SK-N-SH treated with all-trans-retinoic acid at 6 μM for 48 hours (cell line): ENCODE results near the gene POLK.
"Not testable (repeated sequence)": the region's sequence is repeated elsewhere in the genome, so short reads cannot be mapped to it uniquely, and the experiment has no call there.

Source experiments
- ATAC-seq: fragments of 200-7000 bp; cut with Tn5 transposase; 3 replicates; pipeline ENCODE4 v1.9.1; 2020; ENCODE audit warnings: mild to moderate bottlenecking, moderate library complexity
- ARNTL ChIP-seq: fragments of 450-650 bp; formaldehyde crosslinking; IDR thresholded peaks from 2 replicates; pipeline ENCODE4 v1.5.0; 2020; ENCODE audit warnings: low read depth, mild to moderate bottlenecking, moderate library complexity, borderline replicate concordance
- BACH2 ChIP-seq: fragments of 250-450 bp; sonication (Bioruptor Pico); IDR thresholded peaks from 2 replicates; pipeline ENCODE4 v1.9.0; 2021; ENCODE audit warnings: mild to moderate bottlenecking, borderline replicate concordance
- CSDC2 ChIP-seq: fragments of 250-450 bp; sonication (Bioruptor Pico); IDR thresholded peaks from 2 replicates; pipeline ENCODE4 v1.5.0; 2020; ENCODE audit warnings: mild to moderate bottlenecking, moderate library complexity
- ESRRG ChIP-seq: fragments of 250-450 bp; sonication (Bioruptor Pico); IDR thresholded peaks from 2 replicates; pipeline ENCODE4 v1.6.1; 2021; ENCODE audit warnings: mild to moderate bottlenecking
- GLIS3 ChIP-seq: fragments of 250-450 bp; sonication (Bioruptor Pico); IDR thresholded peaks from 2 replicates; pipeline ENCODE4 v1.5.0; 2020; ENCODE audit warnings: mild to moderate bottlenecking, moderate library complexity
- ISL1 ChIP-seq: fragments of 250-450 bp; sonication (Bioruptor Pico); IDR thresholded peaks from 2 replicates; pipeline ENCODE4 v2.1.2; 2022; ENCODE audit warnings: mild to moderate bottlenecking, moderate library complexity
- PATZ1 ChIP-seq: fragments of 250-450 bp; sonication (Bioruptor Pico); IDR thresholded peaks from 2 replicates; pipeline ENCODE4 v1.8.0; 2020; ENCODE audit warnings: mild to moderate bottlenecking, moderate library complexity, borderline replicate concordance
- PPARA ChIP-seq: fragments of 250-450 bp; sonication (Bioruptor Pico); IDR thresholded peaks from 2 replicates; pipeline ENCODE4 v1.5.0; 2020; ENCODE audit warnings: mild to moderate bottlenecking, borderline replicate concordance
- RARB ChIP-seq: fragments of 250-450 bp; sonication (Bioruptor Pico); IDR thresholded peaks from 2 replicates; pipeline ENCODE4 v1.8.0; 2021; ENCODE audit warnings: mild to moderate bottlenecking, moderate library complexity
- SNAI2 ChIP-seq: fragments of 250-450 bp; sonication (Bioruptor Pico); IDR thresholded peaks from 2 replicates; pipeline ENCODE4 v1.5.0; 2020; ENCODE audit warnings: mild to moderate bottlenecking, moderate library complexity
- TCF4 ChIP-seq: fragments of 250-450 bp; sonication (Bioruptor Pico); IDR thresholded peaks from 2 replicates; pipeline ENCODE4 v1.8.0; 2021; ENCODE audit warnings: mild to moderate bottlenecking, moderate library complexity, borderline replicate concordance
- TOX ChIP-seq: fragments of 250-450 bp; sonication (Bioruptor Pico); IDR thresholded peaks from 2 replicates; pipeline ENCODE4 v1.8.0; 2021; ENCODE audit warnings: mild to moderate bottlenecking, moderate library complexity, borderline replicate concordance
- TSHZ2 ChIP-seq: fragments of 250-450 bp; sonication (Bioruptor Pico); IDR thresholded peaks from 2 replicates; pipeline ENCODE4 v1.5.0; 2020; ENCODE audit warnings: mild to moderate bottlenecking, moderate library complexity
- ZC3H10 ChIP-seq: fragments of 250-450 bp; sonication (Bioruptor Pico); IDR thresholded peaks from 2 replicates; pipeline ENCODE4 v1.5.1; 2021; ENCODE audit warnings: mild to moderate bottlenecking, moderate library complexity
- ZFP3 ChIP-seq: fragments of 250-450 bp; sonication (Bioruptor Pico); IDR thresholded peaks from 2 replicates; pipeline ENCODE4 v1.5.0; 2020; ENCODE audit warnings: mild to moderate bottlenecking, moderate library complexity
- ZFP30 ChIP-seq: fragments of 450-650 bp; formaldehyde crosslinking; IDR thresholded peaks from 2 replicates; pipeline ENCODE4 v1.5.0; 2022; ENCODE audit warnings: mild to moderate bottlenecking, moderate library complexity
- ZNF565 ChIP-seq: fragments of 450-650 bp; formaldehyde crosslinking; conservative IDR thresholded peaks from 2 replicates; pipeline ENCODE4 v1.5.0; 2020; ENCODE audit warnings: low read depth, mild to moderate bottlenecking, moderate library complexity
- ZNF70 ChIP-seq: fragments of 450-650 bp; formaldehyde crosslinking; IDR thresholded peaks from 2 replicates; pipeline ENCODE4 v1.5.0; 2020; ENCODE audit warnings: mild to moderate bottlenecking, moderate library complexity
- ZNF8 ChIP-seq: fragments of 450-650 bp; formaldehyde crosslinking; IDR thresholded peaks from 2 replicates; pipeline ENCODE4 v1.5.0; 2020; ENCODE audit warnings: mild to moderate bottlenecking, moderate library complexity
- TF ChIP-seq, protein P1 (sequence below): fragments of 250-450 bp; sonication (Bioruptor Pico); IDR thresholded peaks from 2 replicates; pipeline ENCODE4 v1.5.1; 2021; ENCODE audit warnings: mild to moderate bottlenecking, moderate library complexity
- TF ChIP-seq, protein P2 (sequence below): fragments of 250-450 bp; sonication (Bioruptor Pico); IDR thresholded peaks from 2 replicates; pipeline ENCODE4 v1.5.1; 2020; ENCODE audit warnings: low read depth, mild to moderate bottlenecking, moderate library complexity

Gene POLK

DNA sequence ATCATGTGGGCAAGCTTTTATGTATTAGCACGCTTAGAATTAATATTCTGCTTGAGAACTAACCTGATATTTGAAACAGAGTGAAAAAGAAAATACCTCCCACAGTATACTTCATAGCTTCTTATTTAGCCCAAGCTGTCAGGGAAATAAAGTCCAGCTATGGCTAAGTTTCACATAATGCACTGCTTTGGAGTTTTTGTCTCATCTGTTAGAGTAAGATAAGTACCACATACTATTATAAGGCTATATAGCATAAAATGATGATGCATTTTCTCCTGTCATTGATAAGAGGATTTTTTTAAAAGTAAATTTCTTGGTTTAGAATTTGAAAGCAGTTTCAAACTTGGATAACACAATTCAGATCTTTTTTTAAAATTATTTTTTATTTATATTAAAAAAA lies 97.2 kb downstream of the POLK start:
- TF ChIP-seq ARNTL (CRISPR knock-in tag) = no peak
- ATAC-seq = no peak

GRCh38 chr5:75610201-75610600 lies 98.5 kb downstream of the POLK start:
- no peak for TF ChIP-seq ZNF70 (CRISPR knock-in tag)
- TF ChIP-seq SNAI2 (CRISPR knock-in tag) = no peak
- no peak for TF ChIP-seq RARB (CRISPR knock-in tag)
- TF ChIP-seq, protein P1, sequence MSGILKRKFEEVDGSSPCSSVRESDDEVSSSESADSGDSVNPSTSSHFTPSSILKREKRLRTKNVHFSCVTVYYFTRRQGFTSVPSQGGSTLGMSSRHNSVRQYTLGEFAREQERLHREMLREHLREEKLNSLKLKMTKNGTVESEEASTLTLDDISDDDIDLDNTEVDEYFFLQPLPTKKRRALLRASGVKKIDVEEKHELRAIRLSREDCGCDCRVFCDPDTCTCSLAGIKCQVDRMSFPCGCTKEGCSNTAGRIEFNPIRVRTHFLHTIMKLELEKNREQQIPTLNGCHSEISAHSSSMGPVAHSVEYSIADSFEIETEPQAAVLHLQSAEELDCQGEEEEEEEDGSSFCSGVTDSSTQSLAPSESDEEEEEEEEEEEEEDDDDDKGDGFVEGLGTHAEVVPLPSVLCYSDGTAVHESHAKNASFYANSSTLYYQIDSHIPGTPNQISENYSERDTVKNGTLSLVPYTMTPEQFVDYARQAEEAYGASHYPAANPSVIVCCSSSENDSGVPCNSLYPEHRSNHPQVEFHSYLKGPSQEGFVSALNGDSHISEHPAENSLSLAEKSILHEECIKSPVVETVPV (CRISPR knock-in tag) = no peak
- no peak for TF ChIP-seq ZNF8 (CRISPR knock-in tag)
- TF ChIP-seq TOX = no peak
- TF ChIP-seq, protein P2, sequence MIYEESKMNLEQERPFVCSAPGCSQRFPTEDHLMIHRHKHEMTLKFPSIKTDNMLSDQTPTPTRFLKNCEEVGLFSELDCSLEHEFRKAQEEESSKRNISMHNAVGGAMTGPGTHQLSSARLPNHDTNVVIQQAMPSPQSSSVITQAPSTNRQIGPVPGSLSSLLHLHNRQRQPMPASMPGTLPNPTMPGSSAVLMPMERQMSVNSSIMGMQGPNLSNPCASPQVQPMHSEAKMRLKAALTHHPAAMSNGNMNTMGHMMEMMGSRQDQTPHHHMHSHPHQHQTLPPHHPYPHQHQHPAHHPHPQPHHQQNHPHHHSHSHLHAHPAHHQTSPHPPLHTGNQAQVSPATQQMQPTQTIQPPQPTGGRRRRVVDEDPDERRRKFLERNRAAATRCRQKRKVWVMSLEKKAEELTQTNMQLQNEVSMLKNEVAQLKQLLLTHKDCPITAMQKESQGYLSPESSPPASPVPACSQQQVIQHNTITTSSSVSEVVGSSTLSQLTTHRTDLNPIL = no peak
- no peak for TF ChIP-seq PPARA (CRISPR knock-in tag)
- TF ChIP-seq ARNTL (CRISPR knock-in tag) = no peak
- no peak for TF ChIP-seq TCF4 (CRISPR knock-in tag)
- no peak for TF ChIP-seq PATZ1
- TF ChIP-seq ZFP30 (CRISPR knock-in tag) = no peak
- no peak for ATAC-seq

GRCh38 chr5:75610859-75611310 lies 99.2 kb downstream of the POLK start:
- not testable (repeated sequence) for ATAC-seq

DNA sequence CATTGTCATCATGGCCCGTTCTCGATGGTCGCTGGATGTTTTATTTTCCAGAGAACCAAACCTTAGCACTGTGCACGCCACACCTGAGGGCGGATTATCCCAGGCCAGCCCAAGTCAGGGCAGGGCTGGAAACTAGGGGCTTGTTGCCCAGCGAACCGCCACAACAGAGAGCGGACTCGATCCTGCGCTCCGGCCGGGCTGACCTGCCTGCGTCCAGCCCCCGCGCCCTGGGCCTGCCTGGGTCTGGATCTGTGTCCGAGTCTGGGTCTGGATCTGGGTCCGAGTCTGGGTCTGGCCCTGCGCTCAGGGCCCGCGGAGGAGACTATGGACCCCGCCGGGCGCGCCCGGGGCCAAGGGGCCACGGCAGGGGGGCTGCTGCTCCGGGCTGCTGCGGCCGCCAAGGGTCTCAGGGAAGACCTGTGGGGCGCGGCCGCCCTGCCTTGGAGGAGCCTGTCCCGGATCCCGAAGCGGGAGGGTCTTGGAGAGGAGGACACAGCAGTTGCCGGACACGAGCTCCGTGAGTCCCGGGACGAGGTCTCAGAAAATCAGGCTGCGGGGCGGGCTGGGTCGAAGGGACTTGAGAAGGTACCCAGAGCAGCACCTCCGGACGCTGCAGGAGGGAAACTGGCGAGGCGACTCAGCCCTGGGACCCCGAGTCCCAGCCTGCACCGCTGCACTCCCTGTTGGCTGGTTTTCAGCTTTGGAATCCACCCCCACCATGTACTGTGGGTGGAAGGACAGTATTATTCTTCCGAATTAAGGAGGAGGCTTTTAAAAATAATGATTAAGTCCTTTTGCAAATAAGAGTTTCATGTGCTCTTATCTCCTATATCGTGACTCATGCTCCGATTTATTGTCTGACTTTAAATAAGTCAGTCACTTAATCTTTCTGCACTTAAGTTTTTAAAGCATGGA lies 99.9 kb downstream of the POLK start, which contains the start of gene ANKDD1B:
Gene ANKDD1B, plus strand, starts transcription at position 143 of the 915 bp plus-strand sequence. Its CDS starts 182 bp downstream, at position 325.
- no peak for ATAC-seq
- TF ChIP-seq ZC3H10 (no peak), ISL1 (CRISPR knock-in tag) (no peak), CSDC2 (CRISPR knock-in tag) (no peak), BACH2 (CRISPR knock-in tag) (no peak), ZFP3 (no peak), PPARA (CRISPR knock-in tag) (no peak), ESRRG (CRISPR knock-in tag) (no peak), ARNTL (CRISPR knock-in tag) (no peak), ZFP30 (CRISPR knock-in tag) (no peak)
- TF ChIP-seq, protein P2 = no peak
- TF ChIP-seq, all 23 proteins: peak for 0

DNA sequence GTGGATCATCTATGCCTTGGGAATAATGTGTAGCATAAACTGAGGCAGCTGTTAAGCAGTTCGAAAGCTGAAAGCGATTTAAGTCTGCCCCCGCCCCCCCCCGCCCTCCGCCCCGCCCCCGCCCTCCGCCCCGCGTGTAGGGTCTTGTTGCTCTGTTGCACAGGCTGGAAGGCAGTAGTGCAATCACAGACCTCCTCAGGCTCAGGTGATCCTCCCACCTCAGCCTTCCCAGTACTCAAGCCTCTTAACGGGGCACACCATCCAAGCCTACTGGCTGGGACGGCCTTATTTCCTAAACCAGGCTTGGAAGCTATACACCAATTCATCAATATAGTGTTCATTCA lies 100.5 kb downstream of the POLK start:
- no peak for ATAC-seq
- TF ChIP-seq SNAI2 (CRISPR knock-in tag) (no peak), ZFP3 (no peak), ZNF8 (CRISPR knock-in tag) (no peak), BACH2 (CRISPR knock-in tag) (no peak), CSDC2 (CRISPR knock-in tag) (no peak), GLIS3 (no peak), ISL1 (CRISPR knock-in tag) (no peak), TSHZ2 (CRISPR knock-in tag) (no peak), TOX (no peak), ESRRG (CRISPR knock-in tag) (no peak), RARB (CRISPR knock-in tag) (no peak), PATZ1 (no peak), ARNTL (CRISPR knock-in tag) (no peak), ZNF565 (CRISPR knock-in tag) (no peak)
- TF ChIP-seq, all 23 proteins: peak for 0
